Mesenchymal stem cell (in vitro differentiated cells and primary cell): ENCODE results near the gene TSPEAR.

ENCODE experiments used
- DNase-seq: peaks from one replicate; pipeline ENCODE4 v3.0.0-alpha.2; 2013
- H2AFZ ChIP-seq: one replicate; pipeline ENCODE4 v1.6.1; 2013; ENCODE audit warnings: low read depth, mild to moderate bottlenecking, control low read depth, inconsistent platforms, low read length, moderate library complexity
- H2AK5ac ChIP-seq: 2 replicates; pipeline ENCODE4 v1.6.1; 2013; ENCODE audit warnings: low read length, moderate library complexity, mild to moderate bottlenecking, inconsistent platforms; ENCODE audit not compliant: severe bottlenecking
- H2BK120ac ChIP-seq: one replicate; pipeline ENCODE4 v1.6.1; 2013; ENCODE audit warnings: low read depth, mild to moderate bottlenecking, inconsistent platforms, low read length, moderate library complexity
- H2BK12ac ChIP-seq, 2 experiments: one replicate each; pipeline ENCODE4 v1.6.1; 2013; ENCODE audit warnings: inconsistent platforms in 2 of 2, low read length in 2 of 2, mild to moderate bottlenecking in 2 of 2, moderate library complexity in 2 of 2, control low read depth in 1 of 2
- H2BK15ac ChIP-seq: one replicate; pipeline ENCODE4 v1.6.1; 2013; ENCODE audit warnings: mild to moderate bottlenecking, low read depth, inconsistent platforms; ENCODE audit not compliant: poor library complexity, severe bottlenecking
- H2BK5ac ChIP-seq: 2 replicates; pipeline ENCODE4 v1.6.1; 2013; ENCODE audit warnings: low read depth, mild to moderate bottlenecking, low read length, control low read depth, inconsistent platforms; ENCODE audit not compliant: poor library complexity, severe bottlenecking
- H3K14ac ChIP-seq, 2 experiments: one replicate each; pipeline ENCODE4 v1.6.1; 2013; ENCODE audit warnings: inconsistent platforms in 2 of 2, low read length in 2 of 2, control low read depth in 1 of 2, mild to moderate bottlenecking in 1 of 2, moderate library complexity in 1 of 2
- H3K18ac ChIP-seq, 2 experiments: one replicate each; pipeline ENCODE4 v1.6.1; 2013; ENCODE audit warnings: inconsistent platforms in 2 of 2, low read length in 2 of 2, control low read depth in 1 of 2, low read depth in 1 of 2, mild to moderate bottlenecking in 1 of 2
- H3K23ac ChIP-seq, 2 experiments: one replicate each; pipeline ENCODE4 v1.6.1; 2013; ENCODE audit warnings: inconsistent platforms in 2 of 2, low read length in 2 of 2, mild to moderate bottlenecking in 2 of 2, moderate library complexity in 2 of 2, control low read depth in 1 of 2
- H3K27ac ChIP-seq: 2 replicates; pipeline ENCODE4 v1.5.1; 2013; ENCODE audit warnings: mild to moderate bottlenecking, moderate library complexity, low read length, control low read depth, inconsistent platforms; ENCODE audit not compliant: poor library complexity, severe bottlenecking
- H3K27me3 ChIP-seq, 2 experiments: 2 replicates each; pipeline versions ENCODE4 v1.6.1 to v1.7.0; 2013; ENCODE audit warnings: low read length in 2 of 2, mild to moderate bottlenecking in 2 of 2, moderate library complexity in 2 of 2, control low read depth in 1 of 2, inconsistent platforms in 1 of 2; ENCODE audit not compliant: control insufficient read depth in 1 of 2, insufficient read depth in 1 of 2
- H3K36me3 ChIP-seq, 2 experiments: 2 replicates each; pipeline versions ENCODE4 v1.6.1 to v1.7.0; 2013; ENCODE audit warnings: low read length in 2 of 2, control low read depth in 1 of 2, inconsistent platforms in 1 of 2, low read depth in 1 of 2, mild to moderate bottlenecking in 1 of 2; ENCODE audit not compliant: insufficient read depth in 2 of 2, control insufficient read depth in 1 of 2
- H3K4ac ChIP-seq, 2 experiments: one replicate each; pipeline ENCODE4 v1.6.1; 2013; ENCODE audit warnings: inconsistent platforms in 2 of 2, low read length in 2 of 2, mild to moderate bottlenecking in 2 of 2, moderate library complexity in 2 of 2, control low read depth in 1 of 2, low read depth in 1 of 2
- H3K4me1 ChIP-seq: 2 replicates; pipeline ENCODE4 v1.6.1; 2013; ENCODE audit warnings: low read depth, low read length, control low read depth; ENCODE audit not compliant: control insufficient read depth, insufficient read depth
- H3K4me2 ChIP-seq: 2 replicates; pipeline ENCODE4 v1.6.1; 2013; ENCODE audit warnings: low read length, mild to moderate bottlenecking, inconsistent platforms; ENCODE audit not compliant: poor library complexity, severe bottlenecking
- H3K4me3 ChIP-seq, 2 experiments: 2 replicates each; pipeline versions ENCODE4 v1.5.1 to v1.7.0; 2013; ENCODE audit warnings: low read length in 2 of 2, mild to moderate bottlenecking in 2 of 2, control low read depth in 1 of 2, low read depth in 1 of 2; ENCODE audit not compliant: insufficient read depth in 1 of 2
- H3K79me1 ChIP-seq: replicated peaks from 2 replicates; pipeline ENCODE4 v1.6.1; 2013; ENCODE audit warnings: mild to moderate bottlenecking, control low read depth, low read length, inconsistent platforms; ENCODE audit not compliant: poor library complexity, severe bottlenecking
- H3K9ac ChIP-seq: 2 replicates; pipeline ENCODE4 v1.7.0; 2013; ENCODE audit warnings: mild to moderate bottlenecking, low read length, moderate library complexity
- H3K9me3 ChIP-seq: 2 replicates; pipeline ENCODE4 v1.7.0; 2013; ENCODE audit warnings: mild to moderate bottlenecking, low read length; ENCODE audit not compliant: control insufficient read depth
- H4K8ac ChIP-seq: one replicate; pipeline ENCODE4 v1.6.1; 2013; ENCODE audit warnings: inconsistent platforms, mild to moderate bottlenecking, low read length, moderate library complexity
- H4K91ac ChIP-seq: one replicate; pipeline ENCODE4 v1.6.1; 2013; ENCODE audit warnings: mild to moderate bottlenecking, low read length, inconsistent platforms
- WGBS: methylation state at CpG from one replicate; pipeline ENCODE4 v1.1.7; 2013; ENCODE audit warnings: mixed read lengths; 5-methylcytosine and 5-hydroxymethylcytosine counted together

Gene TSPEAR

DNA sequence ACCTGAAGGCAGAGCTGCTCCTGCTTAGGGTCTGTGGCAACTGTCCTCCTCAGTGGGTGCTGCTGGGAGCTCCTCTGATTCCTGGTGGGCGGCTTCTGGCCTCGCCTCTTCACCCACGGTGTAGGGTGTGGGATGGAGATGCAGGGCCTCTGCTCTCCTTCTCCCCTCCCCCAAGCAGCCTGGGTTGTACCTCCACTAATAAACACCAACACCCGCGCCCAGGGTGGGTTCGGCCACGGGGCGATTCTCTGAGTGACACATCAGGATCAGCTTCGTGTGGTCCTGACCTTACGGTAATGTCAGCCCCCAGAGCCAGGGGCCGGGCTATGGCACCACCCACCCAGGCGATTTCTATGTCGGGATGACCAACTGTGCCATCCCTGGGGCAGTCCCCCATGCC, 195.0 kb downstream of the TSPEAR start:
- Histone ChIP-seq H3K4ac (no peak overlapping the region), H3K36me3 (no peaks in the 10 kb centered on the region), H2BK12ac (no peak overlapping the region), H2BK5ac (no peak overlapping the region), H4K91ac (no peak overlapping the region), H3K14ac (no peak overlapping the region), H3K9me3 (peaks cover 3% of the 10 kb centered on the region), H3K18ac (no peak overlapping the region), H3K27ac (no peak overlapping the region), H2AFZ (no peak overlapping the region), H2AK5ac (no peak overlapping the region), H3K79me1 (no peaks in the 10 kb centered on the region), H3K27me3 (peaks cover 4 to 9% of the 10 kb centered on the region in 2 experiments), H3K4me3 (no peak overlapping the region), H3K4me2 (no peak overlapping the region), H2BK120ac (no peak overlapping the region), H2BK15ac (no peak overlapping the region), H3K9ac (no peak overlapping the region), H3K23ac (no peak overlapping the region), H3K4me1 (peaks cover 5% of the 10 kb centered on the region), H4K8ac (no peak overlapping the region)
- WGBS = 90% methylated on average over 13 of the region's 13 CpGs
- DNase-seq = no peak

DNA sequence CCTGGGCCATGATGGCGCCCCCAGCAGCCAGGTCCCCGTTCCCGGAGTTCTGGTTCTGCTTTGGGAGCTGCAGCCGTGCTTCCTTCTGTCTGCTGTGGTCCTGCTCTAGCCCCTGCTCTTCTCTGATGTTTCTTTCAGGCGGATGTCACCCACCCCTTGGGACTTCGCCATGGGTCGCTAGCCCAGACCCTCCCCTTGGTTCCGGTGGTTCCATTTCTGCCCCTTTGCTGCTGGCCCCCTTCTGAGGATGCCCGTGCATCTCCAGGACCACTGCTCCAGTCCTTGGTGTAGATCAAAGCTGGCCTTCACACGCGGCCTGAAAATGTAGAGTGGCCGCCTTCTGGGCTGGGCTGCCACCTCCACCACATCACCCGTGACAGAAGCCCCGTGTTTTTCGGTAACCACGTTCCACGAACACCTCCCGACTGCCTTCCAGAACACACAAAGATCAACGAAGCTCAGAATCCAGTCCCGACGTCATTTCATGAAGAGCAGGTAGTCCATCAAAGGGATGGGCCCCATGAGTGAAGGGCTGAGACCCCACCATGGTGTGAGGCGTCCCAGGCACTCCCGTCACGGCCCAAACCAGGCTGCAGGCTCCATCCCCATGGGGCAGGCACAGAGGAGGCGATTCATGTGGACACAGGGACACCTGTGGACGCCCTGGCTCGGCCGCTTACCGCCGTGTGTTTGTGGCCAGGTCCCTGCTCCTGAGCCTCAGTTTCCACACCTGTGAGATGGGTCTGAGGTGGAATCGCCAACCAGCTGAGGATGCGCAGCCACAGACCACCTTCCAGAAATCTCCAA, 195.8 kb downstream of the TSPEAR start:
- Histone ChIP-seq H2BK5ac (no peak overlapping the region), H3K9me3 (peaks cover 3% of the 10 kb centered on the region)
- no peak for DNase-seq

DNA sequence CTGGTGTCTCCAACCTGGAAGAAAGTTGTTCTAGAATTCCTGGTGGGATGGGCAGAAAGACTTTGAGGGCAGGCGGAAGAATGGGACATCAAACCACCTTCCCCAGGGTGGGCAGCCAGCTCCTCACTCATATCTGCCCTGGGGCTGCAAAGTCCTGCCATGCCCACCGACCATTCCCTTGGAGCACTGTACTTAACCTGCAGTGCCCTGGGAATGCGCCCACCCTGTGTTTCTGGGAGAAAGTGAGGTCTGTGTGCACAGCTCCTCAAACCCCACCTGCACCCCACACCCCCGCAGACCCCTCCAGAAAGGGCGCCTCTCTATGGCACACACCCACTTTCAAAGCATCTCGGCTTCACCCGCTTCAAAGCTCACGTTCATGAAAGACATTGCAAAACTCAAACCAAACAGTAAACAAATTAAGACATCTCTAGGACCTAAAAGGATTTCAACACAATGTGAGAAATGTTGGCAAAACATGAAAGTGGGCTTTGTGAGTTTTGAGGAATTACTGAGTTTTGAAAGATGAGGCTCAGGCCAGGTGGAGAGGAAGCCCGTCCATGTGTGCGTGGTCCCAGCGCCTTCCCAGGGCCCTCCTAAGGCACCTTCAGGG, 196.5 kb downstream of the TSPEAR start:
- no peak overlapping the region for H3K18ac ChIP-seq
- DNase-seq = no peak
- H2BK15ac ChIP-seq = no peak overlapping the region
- 93% methylated on average over 10 of the region's 11 CpGs for WGBS
- peaks cover 9% of the 10 kb centered on the region for H3K4me1 ChIP-seq
- no peak overlapping the region for H3K4ac ChIP-seq
- no peak overlapping the region for H2BK5ac ChIP-seq
- H2AK5ac ChIP-seq = no peak overlapping the region
- H2BK120ac ChIP-seq = no peak overlapping the region
- H3K23ac ChIP-seq = no peak overlapping the region
- no peak overlapping the region for H3K4me3 ChIP-seq
- H4K8ac ChIP-seq = no peak overlapping the region
- no peak overlapping the region for H3K9ac ChIP-seq
- H4K91ac ChIP-seq = no peak overlapping the region
- peaks cover 3% of the 10 kb centered on the region for H3K9me3 ChIP-seq
- no peaks in the 10 kb centered on the region for H3K79me1 ChIP-seq
- no peak overlapping the region for H3K4me2 ChIP-seq
- no peak overlapping the region for H3K14ac ChIP-seq
- no peaks in the 10 kb centered on the region for H3K36me3 ChIP-seq
- peaks cover 4 to 21% of the 10 kb centered on the region in 2 experiments for H3K27me3 ChIP-seq
- H3K27ac ChIP-seq = no peak overlapping the region
- H2BK12ac ChIP-seq = no peak overlapping the region
- H2AFZ ChIP-seq = no peak overlapping the region

More for the DNA sequence above, 195.8 kb downstream of the TSPEAR start:
- WGBS = 89% methylated on average over 32 of the region's 32 CpGs
- no peak overlapping the region for H2BK12ac ChIP-seq
- no peak overlapping the region for H3K9ac ChIP-seq
- H3K14ac ChIP-seq = no peak overlapping the region
- H3K4me3 ChIP-seq = no peak overlapping the region
- no peaks in the 10 kb centered on the region for H3K79me1 ChIP-seq
- H3K4ac ChIP-seq = no peak overlapping the region
- no peak overlapping the region for H4K91ac ChIP-seq
- H2AFZ ChIP-seq = no peak overlapping the region
- H3K18ac ChIP-seq = no peak overlapping the region
- H4K8ac ChIP-seq = peak overlapping the region; percentile 7
- no peaks in the 10 kb centered on the region for H3K36me3 ChIP-seq
- H3K4me1 ChIP-seq = peaks cover 4% of the 10 kb centered on the region
- no peak overlapping the region for H3K27ac ChIP-seq
- H3K27me3 ChIP-seq = peaks cover 4 to 17% of the 10 kb centered on the region in 2 experiments
- H2BK120ac ChIP-seq = no peak overlapping the region
- H2BK15ac ChIP-seq = no peak overlapping the region
- H2AK5ac ChIP-seq = no peak overlapping the region
- H3K4me2 ChIP-seq = no peak overlapping the region
- no peak overlapping the region for H3K23ac ChIP-seq

DNA sequence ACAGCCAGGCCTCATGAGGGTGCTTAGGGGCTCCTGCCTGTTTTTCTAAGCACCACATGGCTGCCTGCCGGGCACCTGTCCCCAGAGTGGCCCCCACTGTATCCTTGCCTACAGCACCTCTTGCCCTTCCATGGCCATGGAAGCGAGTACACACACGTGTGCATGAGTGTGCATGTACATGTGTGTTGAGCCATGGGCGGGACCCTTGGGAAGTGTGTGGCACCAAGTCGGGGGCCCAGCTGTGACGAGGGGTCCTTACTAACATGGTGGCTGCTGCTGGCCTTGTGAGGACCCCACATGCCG, 197.2 kb downstream of the TSPEAR start:
- no peak overlapping the region for H2BK12ac ChIP-seq
- H2BK5ac ChIP-seq = no peak overlapping the region
- no peak overlapping the region for H2BK15ac ChIP-seq
- no peak overlapping the region for H3K18ac ChIP-seq
- no peak overlapping the region for H3K4me2 ChIP-seq
- H2AFZ ChIP-seq = no peak overlapping the region
- H3K4me1 ChIP-seq = peaks cover 9% of the 10 kb centered on the region
- H3K36me3 ChIP-seq = no peaks in the 10 kb centered on the region
- H3K4me3 ChIP-seq = no peak overlapping the region
- H4K91ac ChIP-seq = no peak overlapping the region
- H3K9me3 ChIP-seq = peaks cover 3% of the 10 kb centered on the region
- 90% methylated on average over 7 of the region's 7 CpGs for WGBS
- no peak overlapping the region for H3K4ac ChIP-seq
- H3K9ac ChIP-seq = no peak overlapping the region
- no peak overlapping the region for H4K8ac ChIP-seq
- no peak overlapping the region for H3K14ac ChIP-seq
- H3K79me1 ChIP-seq = no peaks in the 10 kb centered on the region
- peaks cover 4 to 25% of the 10 kb centered on the region in 2 experiments for H3K27me3 ChIP-seq
- no peak overlapping the region for H3K27ac ChIP-seq
- no peak for DNase-seq
- no peak overlapping the region for H3K23ac ChIP-seq
- H2AK5ac ChIP-seq = no peak overlapping the region
- H2BK120ac ChIP-seq = no peak overlapping the region
